NOMO-1 treated with dmso at 0.1 percent for 144 hours (cell line): Measurements from ENCODE around the gene NKG7.
A peak's percentile ranks its signal among the peaks of the same experiment; 100 is the strongest.
"Not testable (repeated sequence)": the region's sequence is repeated elsewhere in the genome, so short reads cannot be mapped to it uniquely, and the experiment has no call there.

ENCODE experiments used
- DNase-seq: peaks from one replicate; lab custom pipeline; 2025; ENCODE audit not compliant: unreplicated experiment; lab: John Stamatoyannopoulos, UW

NKG7 gene, protein sequence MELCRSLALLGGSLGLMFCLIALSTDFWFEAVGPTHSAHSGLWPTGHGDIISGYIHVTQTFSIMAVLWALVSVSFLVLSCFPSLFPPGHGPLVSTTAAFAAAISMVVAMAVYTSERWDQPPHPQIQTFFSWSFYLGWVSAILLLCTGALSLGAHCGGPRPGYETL

GRCh38 chr19:51372649-51373504 is at the start of gene NKG7:
Gene NKG7, minus strand, starts transcription at chr19:51372654. Its CDS starts 119 bp downstream, at chr19:51372535.
- DNase-seq, result peak; percentile 95

- DNase-seq, result peak; percentile 87
Observed at GRCh38 chr19:51422053-51422448, 49.6 kb upstream of the NKG7 start.

- DNase-seq, result no peak
Observed at GRCh38 chr19:51421229-51422052, 49.0 kb upstream of the NKG7 start.

- not testable (repeated sequence) for DNase-seq
Observed at GRCh38 chr19:51420511-51420910, 48.1 kb upstream of the NKG7 start.

- DNase-seq, result no peak
Observed at GRCh38 chr19:51418707-51419106, 46.3 kb upstream of the NKG7 start.

DNA sequence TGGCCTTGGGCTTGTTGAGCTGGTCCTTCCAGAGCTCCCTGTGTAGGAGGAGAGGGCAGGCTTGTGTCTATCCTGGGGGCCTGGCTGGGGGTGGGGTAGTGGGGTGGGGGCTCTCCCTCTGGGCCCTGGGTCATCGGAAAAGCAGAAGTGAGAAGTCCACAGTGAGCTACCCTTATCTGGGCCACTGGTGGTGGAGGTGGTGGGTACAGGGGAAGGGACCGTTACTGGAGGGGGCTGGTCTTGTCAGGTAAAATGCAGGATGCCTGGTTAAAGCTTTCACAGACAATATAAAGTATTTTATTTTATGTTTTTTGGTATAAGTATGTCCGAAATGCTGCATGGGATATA is 45.3 kb upstream of the NKG7 start:
- no peak for DNase-seq

DNA sequence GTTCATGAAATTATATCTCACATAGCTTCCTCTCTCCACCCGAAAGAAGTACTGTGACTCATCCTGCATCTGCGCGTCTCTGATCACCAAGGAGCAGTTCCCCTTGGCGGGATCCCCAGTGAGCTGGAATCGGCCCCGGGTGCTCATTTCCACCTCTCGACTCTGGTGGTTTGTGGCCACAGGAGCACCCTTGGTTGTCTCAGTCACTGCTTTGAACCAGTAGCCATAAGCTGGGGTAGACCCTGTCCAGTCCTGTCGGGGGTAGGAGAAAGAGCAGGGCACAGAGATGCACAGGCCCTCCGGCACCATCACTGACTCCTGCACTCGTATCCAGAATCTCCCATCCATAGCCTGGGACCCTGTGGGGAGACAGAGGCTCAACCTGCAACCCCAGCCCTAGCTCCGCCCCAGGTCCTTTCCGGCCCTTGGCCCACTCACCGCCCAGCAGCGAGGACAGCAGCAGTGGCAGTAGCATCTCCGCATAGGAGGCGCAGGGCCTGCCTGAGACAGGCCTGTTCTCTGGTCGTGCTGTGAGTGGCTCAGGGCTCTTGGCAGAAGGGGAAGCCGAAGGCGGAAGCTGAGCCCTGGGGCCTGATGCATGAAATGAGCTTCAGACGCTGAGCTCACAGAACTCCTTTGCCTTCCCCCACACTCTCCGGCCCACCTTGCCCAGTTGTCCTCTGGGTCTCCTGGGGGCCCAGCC is 44.8 kb upstream of the NKG7 start, which contains the start of gene SIGLEC10:
SIGLEC10 (minus strand) TSS at position 536 of the 703 bp plus-strand sequence; CDS start at position 475, 61 bp downstream.
- DNase-seq, result peak; percentile 89

DNA sequence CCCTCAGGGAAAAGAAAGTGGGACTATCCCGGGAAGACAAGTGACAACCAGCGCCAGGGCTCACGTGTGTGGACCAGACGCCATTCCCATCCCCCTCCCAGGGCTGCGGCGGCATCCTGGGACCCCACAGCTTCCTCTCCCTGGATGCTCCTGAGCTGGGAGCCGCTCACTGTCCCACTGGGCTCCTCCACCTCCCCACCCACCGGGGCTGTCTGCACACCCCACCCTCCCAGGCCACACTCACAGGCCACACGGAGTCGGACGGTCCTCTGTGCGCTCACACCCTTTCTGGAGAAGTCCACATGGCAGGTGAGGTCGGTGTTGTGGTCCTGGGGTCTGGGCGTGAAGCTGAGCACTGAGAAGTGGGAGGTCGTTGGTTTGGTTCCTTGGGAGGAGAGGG is 44.0 kb upstream of the NKG7 start:
- DNase-seq, result not testable (repeated sequence)

- DNase-seq, result no peak
Observed at GRCh38 chr19:51415187-51415586, 42.7 kb upstream of the NKG7 start.

DNA sequence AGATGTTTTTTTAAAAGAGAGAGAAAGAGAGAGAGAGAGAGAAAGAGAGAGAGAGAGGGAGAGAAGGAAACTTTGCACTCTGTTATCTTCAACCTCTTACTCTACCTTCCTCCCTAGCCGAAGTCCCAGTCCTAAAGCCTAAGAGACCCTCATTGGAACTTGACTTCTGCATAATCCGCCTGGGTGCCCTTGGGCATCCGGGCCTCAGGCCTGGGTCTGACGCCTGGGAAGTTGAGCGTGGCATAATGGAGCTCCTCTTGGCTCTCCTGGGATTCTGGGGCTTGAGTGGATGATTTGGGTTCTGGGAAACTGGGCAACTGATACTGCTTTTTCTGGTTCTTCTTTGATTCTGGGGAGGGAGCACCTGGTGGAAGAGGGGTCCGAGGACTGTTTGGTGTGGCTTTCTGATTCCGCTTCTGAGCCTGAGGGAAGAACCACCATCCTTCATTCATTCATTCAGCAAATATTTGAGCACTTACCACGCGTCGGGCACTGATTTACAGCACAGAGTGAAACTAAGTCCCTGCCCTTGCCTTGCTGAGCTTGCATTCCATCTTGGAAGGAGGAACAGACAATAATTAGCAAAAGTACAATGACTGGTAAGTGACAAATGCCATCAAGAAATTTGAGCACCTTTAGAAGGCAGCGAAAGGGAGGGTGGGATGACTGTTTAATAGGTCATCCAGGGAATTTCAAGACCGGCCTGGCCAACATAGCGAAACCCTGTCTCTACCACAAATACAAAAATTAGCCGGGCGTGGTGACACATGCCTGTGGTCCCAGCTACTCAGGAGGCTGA is 38.7 kb upstream of the NKG7 start:
- DNase-seq, result no peak

- peak; percentile 80 for DNase-seq
Observed at GRCh38 chr19:51407511-51408131, 35.2 kb upstream of the NKG7 start.

- no peak for DNase-seq
Observed at GRCh38 chr19:51402117-51402516, 29.7 kb upstream of the NKG7 start.

GRCh38 chr19:51399936-51400335 is 27.5 kb upstream of the NKG7 start:
- DNase-seq, result not testable (repeated sequence)

GRCh38 chr19:51399231-51399630 is 26.8 kb upstream of the NKG7 start:
- no peak for DNase-seq

DNA sequence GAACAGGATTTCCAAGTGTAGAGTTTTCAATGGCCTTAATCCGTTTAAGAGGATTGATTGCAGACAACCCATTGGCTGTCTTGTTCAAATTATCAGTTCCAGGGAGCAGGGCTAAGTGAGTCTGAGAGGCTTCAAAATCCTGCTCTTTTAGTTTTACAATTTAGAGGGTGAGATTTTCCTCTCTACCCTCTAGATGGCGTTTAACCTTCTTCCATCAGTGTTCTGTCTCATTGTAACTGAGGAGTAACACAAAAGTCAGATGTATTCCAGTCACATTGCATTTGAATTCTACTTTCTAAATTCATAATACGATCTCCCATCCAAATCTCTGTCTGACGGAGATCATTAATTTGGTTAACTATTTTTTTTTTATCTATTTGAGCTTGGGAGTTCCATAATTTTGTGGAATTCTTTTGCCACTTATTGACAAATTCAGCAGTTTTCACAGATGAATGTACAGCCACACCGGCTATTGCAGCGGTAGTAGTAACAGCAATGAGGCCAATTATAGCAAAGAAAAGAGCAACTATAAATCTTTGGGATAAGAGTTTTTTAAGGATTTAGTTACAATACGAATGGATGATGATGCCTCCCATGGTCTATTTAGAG is 25.7 kb upstream of the NKG7 start:
- DNase-seq, result no peak

GRCh38 chr19:51397453-51397852 is 25.0 kb upstream of the NKG7 start:
- DNase-seq, result not testable (repeated sequence)

GRCh38 chr19:51396175-51396574 is 23.7 kb upstream of the NKG7 start:
- no peak for DNase-seq

- DNase-seq, result peak; percentile 98
Observed at GRCh38 chr19:51394050-51394836, 21.8 kb upstream of the NKG7 start.
